ENCODE measurements around the gene NEU2. TPM values are rescaled to one million over a fixed set of nuclear protein-coding genes. Genes with fewer than 3 reads are reported as not detected.
"Not testable (repeated sequence)": the region's sequence is repeated elsewhere in the genome, so short reads cannot be mapped to it uniquely, and the experiment has no call there.

NEU2 gene
- total and polyA plus RNA-seq, 11 donors, result not detected

DNA sequence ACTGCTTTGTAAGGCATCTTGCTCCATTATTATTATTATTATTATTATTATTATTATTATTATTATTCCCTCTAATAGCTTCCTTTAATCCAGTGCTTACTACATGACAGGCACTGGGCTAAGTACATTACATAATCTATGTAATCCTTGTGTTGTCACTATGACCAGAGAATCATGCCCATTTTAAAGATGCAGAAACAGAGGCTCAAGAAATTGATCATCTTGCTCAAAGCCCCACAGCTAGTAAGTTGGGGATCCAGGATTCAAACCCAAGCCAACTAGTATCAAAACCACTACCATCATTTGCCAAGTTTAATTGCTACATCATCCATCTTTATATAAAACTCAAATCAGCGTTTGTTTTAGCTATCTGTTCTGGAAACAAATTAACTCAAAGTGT is 18.8 kb upstream of the NEU2 start:
- Histone ChIP-seq H3K27ac (no peak overlapping the region), H3K4me3 (no peak overlapping the region), H3K9me3 (peaks cover 0 to 19% (median 3%) of the 10 kb centered on the region in 12 donors), H3K36me3 (no peaks in the 10 kb centered on the region), H3K27me3 (no peaks in the 10 kb centered on the region), H3K4me1 (peaks cover 0 to 7% (median 0%) of the 10 kb centered on the region in 12 donors)
- 93 to 100% (median 95%) methylated on average over 1 of the region's 1 CpG for WGBS, 4 donors
- no peak for TF ChIP-seq CTCF (IDR thresholded peaks at IDR 0.05)
- TF ChIP-seq POLR2A (IDR thresholded peaks at IDR 0.05), result no peak
- intact Hi-C loops (cut with DNase I), result loop anchor here in 1 of 10 donors (10.0 kb wide), 1 partner anchor 149 kb away; no protein-coding TSS in a partner anchor
- no peak for DNase-seq
- ATAC-seq, result no peak

- Histone ChIP-seq H3K9me3 (peaks cover 0 to 20% (median 4%) of the 10 kb centered on the region in 12 donors), H3K4me3 (no peak overlapping the region), H3K36me3 (no peaks in the 10 kb centered on the region), H3K27me3 (no peaks in the 10 kb centered on the region), H3K27ac (no peak overlapping the region), H3K4me1 (peaks cover 0 to 7% (median 0%) of the 10 kb centered on the region in 12 donors)
- WGBS, 4 donors, result 97 to 100% (median 97%) methylated on average over 1 of the region's 1 CpG
- TF ChIP-seq CTCF (IDR thresholded peaks at IDR 0.05) (no peak), POLR2A (IDR thresholded peaks at IDR 0.05) (no peak)
- ATAC-seq (no peak), DNase-seq (no peak)
- intact Hi-C loops (cut with DNase I), result loop anchor here in 1 of 10 donors (10.0 kb wide), 1 partner anchor 150 kb away; no protein-coding TSS in a partner anchor
Measured at GRCh38 chr2:233015019-233015645, 17.3 kb upstream of the NEU2 start.

DNA sequence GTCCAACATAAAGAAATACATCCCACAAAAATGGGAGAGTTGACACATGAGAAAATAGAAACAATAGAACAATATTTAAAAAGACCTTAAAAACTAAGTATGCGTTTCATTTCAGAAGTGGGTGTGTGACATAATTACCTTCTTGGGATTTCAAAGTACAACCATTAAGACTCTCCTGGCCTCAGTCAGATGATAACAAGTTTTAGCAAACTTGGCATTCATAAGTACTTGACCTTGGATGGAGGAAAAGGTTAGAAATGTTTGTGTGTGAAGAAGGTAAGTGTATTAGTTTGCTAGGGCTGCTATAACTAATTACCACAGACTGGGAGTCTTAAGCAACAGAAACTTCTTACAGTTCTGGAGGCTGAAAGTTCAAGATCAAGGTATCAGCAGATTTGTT is 14.5 kb upstream of the NEU2 start:
- DNase-seq (no peak), ATAC-seq (no peak)
- intact Hi-C loops (cut with DNase I), result loop anchor here in 1 of 10 donors (10.0 kb wide), 1 partner anchor 153 kb away; no protein-coding TSS in a partner anchor
- H3K36me3 ChIP-seq, result no peaks in the 10 kb centered on the region
- no peaks in the 10 kb centered on the region for H3K27me3 ChIP-seq
- TF ChIP-seq CTCF (IDR thresholded peaks at IDR 0.05), result no peak
- 90 to 97% (median 95%) methylated on average over 1 of the region's 1 CpG for WGBS, 4 donors
- peaks cover 0 to 20% (median 4%) of the 10 kb centered on the region in 12 donors for H3K9me3 ChIP-seq
- H3K27ac ChIP-seq, result no peak overlapping the region
- no peak overlapping the region for H3K4me3 ChIP-seq
- H3K4me1 ChIP-seq, result no peaks in the 10 kb centered on the region

DNA sequence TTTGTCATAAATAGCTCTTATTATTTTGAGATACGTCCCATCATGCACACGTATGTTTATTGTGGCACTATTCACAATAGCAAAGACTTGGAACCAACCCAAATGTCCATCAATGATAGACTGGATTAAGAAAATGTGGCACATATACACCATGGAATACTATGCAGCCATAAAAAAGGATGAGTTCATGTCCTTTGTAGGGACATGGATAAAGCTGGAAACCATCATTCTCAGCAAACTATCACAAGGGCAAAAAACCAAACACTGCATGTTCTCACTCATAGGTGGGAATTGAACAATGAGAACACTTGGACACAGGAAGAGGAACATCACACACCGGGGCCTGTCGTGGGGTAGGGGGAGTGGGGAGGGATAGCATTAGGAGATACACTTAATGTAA is 12.9 kb upstream of the NEU2 start:
- not testable (repeated sequence) for H3K36me3 ChIP-seq, H3K4me3 ChIP-seq, ATAC-seq, H3K27ac ChIP-seq, DNase-seq, H3K27me3 ChIP-seq, H3K4me1 ChIP-seq
- intact Hi-C loops (cut with DNase I), result loop anchor here in 3 of 10 donors (10.0 kb wide), 4 partner anchors 135 to 415 kb away; no protein-coding TSS in a partner anchor
- peaks cover 0 to 20% (median 4%) of the 10 kb centered on the region in 12 donors for H3K9me3 ChIP-seq
- WGBS, 4 donors, result 89 to 93% (median 91%) methylated on average over 4 of the region's 4 CpGs

Data from heart left ventricle (tissue), 16 donors.